HFFc6 (cell line): ENCODE data around the gene ADAT3. TPM values are rescaled to one million over a fixed set of nuclear protein-coding genes. Genes with fewer than 3 reads are reported as not detected.
A peak's percentile ranks its signal among the peaks of the same experiment; 100 is the strongest.

Experiments used
- DNase-seq: peaks from one replicate; pipeline ENCODE4 v3.0.0-alpha.2; 2018
- H3K27ac Mint-ChIP-seq: 2 replicates; pipeline ENCODE4 v1.8.0; 2020; ENCODE audit warnings: mild to moderate bottlenecking, mixed read lengths
- H3K27me3 Mint-ChIP-seq: 2 replicates; pipeline ENCODE4 v1.8.0; 2021; ENCODE audit warnings: mild to moderate bottlenecking, moderate library complexity, mixed read lengths; ENCODE audit not compliant: insufficient read depth
- H3K36me3 Mint-ChIP-seq: 2 replicates; pipeline ENCODE4 v1.8.0; 2021; ENCODE audit warnings: low read depth, mixed read lengths
- H3K4me1 Mint-ChIP-seq: 2 replicates; pipeline ENCODE4 v1.8.0; 2020; ENCODE audit warnings: low read depth, mixed read lengths
- H3K4me3 Mint-ChIP-seq: 2 replicates; pipeline ENCODE4 v1.8.0; 2020; ENCODE audit warnings: mild to moderate bottlenecking, moderate library complexity, mixed read lengths
- H3K9me3 Mint-ChIP-seq: 2 replicates; pipeline ENCODE4 v1.8.0; 2020; ENCODE audit warnings: mild to moderate bottlenecking, mixed read lengths
- total RNA-seq, 6 experiments: library from RNA; stranded (reverse); fragmentation: NEBNext Ultra II Directional; extraction: Animal tissue kit (Norgen Biotek cat#: 25700); gene quantifications; 2 replicates in 1 of 6; 3 replicates in 5 of 6; pipeline ENCODE4 v1.2.3, GENCODE V29; 2021
- TF ChIP-seq, protein P1 (sequence below): fragments of 200-600 bp; sonication (generic); IDR thresholded peaks from 2 replicates; pipeline ENCODE4 v1.5.0; 2021; ENCODE audit warnings: antibody characterized with exemption, mild to moderate bottlenecking

Gene ADAT3
- total RNA-seq, 6 experiments from 2014 or later: 2.3 to 4.2 (median 3.0) TPM

DNA sequence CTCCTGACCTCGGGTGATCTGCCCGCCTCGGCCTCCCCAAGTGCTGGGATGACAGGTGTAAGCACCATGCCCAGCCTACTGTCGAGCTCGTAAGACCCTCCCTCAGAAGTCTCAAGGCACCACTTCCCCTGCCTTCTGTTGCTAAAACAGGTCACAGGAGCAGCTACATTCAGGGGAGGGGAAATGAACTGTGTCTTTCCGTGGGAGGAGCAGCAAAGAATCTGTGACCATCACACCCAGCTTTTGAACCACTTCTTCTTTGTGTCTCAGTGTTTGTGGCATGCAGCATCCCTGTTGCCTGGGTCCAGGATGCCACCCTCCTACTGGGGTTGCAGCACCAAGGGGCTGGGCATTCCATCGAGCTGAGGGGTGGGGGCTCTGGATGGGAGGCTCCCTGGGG is 28.0 kb downstream of the ADAT3 start:
- Mint-ChIP-seq H3K36me3 (peaks cover 9% of the 10 kb centered on the region), H3K4me1 (peaks cover 12% of the 10 kb centered on the region), H3K27me3 (peaks cover 4% of the 10 kb centered on the region; the same call in 1 of the 2 replicates), H3K4me3 (no peak overlapping the region), H3K27ac (no peak overlapping the region), H3K9me3 (peaks cover 22% of the 10 kb centered on the region)
- no peak for DNase-seq
- TF ChIP-seq, protein P1, sequence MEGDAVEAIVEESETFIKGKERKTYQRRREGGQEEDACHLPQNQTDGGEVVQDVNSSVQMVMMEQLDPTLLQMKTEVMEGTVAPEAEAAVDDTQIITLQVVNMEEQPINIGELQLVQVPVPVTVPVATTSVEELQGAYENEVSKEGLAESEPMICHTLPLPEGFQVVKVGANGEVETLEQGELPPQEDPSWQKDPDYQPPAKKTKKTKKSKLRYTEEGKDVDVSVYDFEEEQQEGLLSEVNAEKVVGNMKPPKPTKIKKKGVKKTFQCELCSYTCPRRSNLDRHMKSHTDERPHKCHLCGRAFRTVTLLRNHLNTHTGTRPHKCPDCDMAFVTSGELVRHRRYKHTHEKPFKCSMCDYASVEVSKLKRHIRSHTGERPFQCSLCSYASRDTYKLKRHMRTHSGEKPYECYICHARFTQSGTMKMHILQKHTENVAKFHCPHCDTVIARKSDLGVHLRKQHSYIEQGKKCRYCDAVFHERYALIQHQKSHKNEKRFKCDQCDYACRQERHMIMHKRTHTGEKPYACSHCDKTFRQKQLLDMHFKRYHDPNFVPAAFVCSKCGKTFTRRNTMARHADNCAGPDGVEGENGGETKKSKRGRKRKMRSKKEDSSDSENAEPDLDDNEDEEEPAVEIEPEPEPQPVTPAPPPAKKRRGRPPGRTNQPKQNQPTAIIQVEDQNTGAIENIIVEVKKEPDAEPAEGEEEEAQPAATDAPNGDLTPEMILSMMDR: no peak

GRCh38 chr19:1933942-1934341 is 28.7 kb downstream of the ADAT3 start:
- H3K4me1 Mint-ChIP-seq: peaks cover 12% of the 10 kb centered on the region
- H3K9me3 Mint-ChIP-seq: peaks cover 22% of the 10 kb centered on the region
- peaks cover 4% of the 10 kb centered on the region; the same call in 1 of the 2 replicates for H3K27me3 Mint-ChIP-seq
- peaks cover 9% of the 10 kb centered on the region for H3K36me3 Mint-ChIP-seq
- DNase-seq: no peak
- no peak overlapping the region for H3K4me3 Mint-ChIP-seq
- H3K27ac Mint-ChIP-seq: no peak overlapping the region
- TF ChIP-seq, protein P1: no peak

DNA sequence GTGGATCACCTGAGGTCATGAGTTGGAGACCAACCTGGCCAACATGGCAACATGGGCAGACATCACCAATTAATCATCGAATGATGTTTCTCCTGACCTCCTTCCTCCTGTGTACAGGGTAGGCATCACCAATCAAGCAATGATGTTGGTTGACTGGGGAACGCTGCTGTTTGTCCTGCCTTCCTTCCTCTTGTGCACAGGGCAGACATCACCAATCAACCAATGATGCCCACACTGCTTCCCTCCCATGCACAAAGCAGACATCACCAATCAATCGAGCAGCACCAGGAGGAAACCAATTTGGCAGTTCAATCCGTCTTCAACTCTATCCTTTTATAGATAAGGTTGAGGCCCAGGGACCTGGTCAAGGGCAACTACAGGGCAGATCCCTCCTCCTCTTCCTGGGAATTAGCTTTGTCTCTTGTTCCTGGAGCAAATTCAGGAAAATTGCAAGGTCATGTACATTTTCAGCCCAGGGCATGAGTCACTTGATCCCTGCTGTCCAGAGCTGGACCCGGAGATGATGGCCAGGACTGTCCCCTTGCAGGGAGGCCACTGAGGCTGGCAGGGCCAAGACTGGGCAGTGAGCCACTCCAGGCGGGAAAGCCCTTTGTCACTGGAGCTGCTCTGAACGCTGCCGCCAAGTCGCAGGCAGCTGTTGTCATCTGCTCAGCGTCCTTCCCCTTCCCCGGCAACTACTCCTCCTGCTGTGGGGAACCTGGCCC is 30.4 kb downstream of the ADAT3 start:
- TF ChIP-seq, protein P1: no peak
- Mint-ChIP-seq H3K4me3 (no peak overlapping the region), H3K27ac (no peak overlapping the region), H3K9me3 (peaks cover 22% of the 10 kb centered on the region), H3K27me3 (peaks cover 4% of the 10 kb centered on the region; the same call in 1 of the 2 replicates), H3K4me1 (peaks cover 7% of the 10 kb centered on the region), H3K36me3 (peaks cover 9% of the 10 kb centered on the region)
- DNase-seq: peak; percentile 30

DNA sequence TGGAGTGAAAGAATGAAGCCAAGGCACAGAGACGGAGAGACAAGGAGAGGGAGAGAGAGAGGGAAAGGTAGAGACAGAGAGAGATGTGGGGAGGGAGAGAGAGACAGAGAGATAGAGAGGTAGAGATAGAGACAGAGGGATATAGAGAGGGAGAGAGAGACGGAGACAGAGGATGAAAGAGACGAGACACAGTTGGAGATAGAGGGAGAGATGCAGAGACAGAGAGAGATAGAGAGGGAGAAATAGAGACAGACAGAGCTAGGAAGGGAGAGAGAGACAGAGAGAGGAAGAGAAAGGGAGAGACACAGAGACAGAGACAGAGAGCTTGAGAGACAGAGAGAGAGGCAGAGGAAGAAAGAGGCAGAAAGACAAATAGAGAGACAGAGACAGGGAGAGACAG is 31.2 kb downstream of the ADAT3 start:
- peaks cover 7% of the 10 kb centered on the region for H3K4me1 Mint-ChIP-seq
- no peak for DNase-seq
- H3K27me3 Mint-ChIP-seq: peaks cover 4% of the 10 kb centered on the region; the same call in 1 of the 2 replicates
- no peak overlapping the region for H3K4me3 Mint-ChIP-seq
- TF ChIP-seq, protein P1: no peak
- H3K27ac Mint-ChIP-seq: no peak overlapping the region; the same call in 1 of the 2 replicates
- peaks cover 21% of the 10 kb centered on the region for H3K9me3 Mint-ChIP-seq
- H3K36me3 Mint-ChIP-seq: peaks cover 9% of the 10 kb centered on the region

- DNase-seq: no peak
- peaks cover 9% of the 10 kb centered on the region for H3K36me3 Mint-ChIP-seq
- H3K9me3 Mint-ChIP-seq: peaks cover 16% of the 10 kb centered on the region
- H3K27ac Mint-ChIP-seq: no peak overlapping the region; the same call in 1 of the 2 replicates
- TF ChIP-seq, protein P1: no peak
- peaks cover 4% of the 10 kb centered on the region; the same call in 1 of the 2 replicates for H3K27me3 Mint-ChIP-seq
- H3K4me1 Mint-ChIP-seq: peaks cover 7% of the 10 kb centered on the region
- H3K4me3 Mint-ChIP-seq: no peak overlapping the region
These were observed 31.9 kb downstream of the ADAT3 start for GRCh38 chr19:1936916-1937610.
